Measurements from ENCODE around the gene ANG.
"Not testable (repeated sequence)": the region's sequence is repeated elsewhere in the genome, so short reads cannot be mapped to it uniquely, and the experiment has no call there.

The ANG gene

DNA sequence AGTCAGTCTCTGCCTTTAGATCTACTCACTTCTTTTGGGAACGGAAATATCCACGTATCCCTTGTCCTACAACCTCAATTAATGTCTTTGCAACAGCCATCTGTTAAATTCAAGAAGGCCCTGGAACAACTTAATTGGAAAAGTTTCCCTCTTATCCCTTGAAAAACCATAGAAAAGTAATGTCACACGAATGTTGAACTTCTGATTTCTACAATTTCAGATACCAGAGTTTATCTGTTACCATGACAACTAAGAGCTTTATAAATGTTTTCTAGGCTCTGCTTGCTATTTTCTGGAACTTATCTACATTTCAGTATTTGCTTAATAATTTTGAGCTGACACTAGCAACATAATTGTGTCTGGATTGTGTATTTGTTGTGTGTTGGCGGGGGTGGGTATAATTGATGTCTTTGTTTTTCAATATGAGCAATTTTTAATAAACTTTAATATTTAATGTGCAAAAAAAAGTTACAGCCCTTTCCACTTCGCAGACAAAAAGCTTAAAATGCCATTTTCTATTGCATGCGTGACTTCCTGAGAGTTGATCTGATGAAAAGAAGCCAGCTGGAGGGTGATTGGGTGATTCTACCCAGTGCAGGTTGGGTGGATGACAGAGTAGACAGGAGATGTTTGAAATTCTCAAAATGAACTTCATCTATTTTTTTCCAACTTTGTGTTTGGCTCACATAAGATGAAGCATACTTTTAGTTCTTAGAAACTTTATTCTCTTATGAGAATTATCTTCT lies 45.3 kb downstream of the ANG start:
- Histone ChIP-seq H3K27me3 (ENCODE audit: control insufficient read depth in 2 of 2, insufficient read depth in 2 of 2, low read length in 2 of 2) (no peaks in the 10 kb centered on the region), H3K4me1 (ENCODE audit: control insufficient read depth in 2 of 2, insufficient read depth in 2 of 2, low read length in 2 of 2) (peaks cover 0 to 2% of the 10 kb centered on the region in 2 donors), H3K4me3 (ENCODE audit: low read length in 2 of 2) (no peak overlapping the region), H3K36me3 (ENCODE audit: control insufficient read depth in 2 of 2, insufficient read depth in 2 of 2, low read length in 2 of 2) (no peaks in the 10 kb centered on the region), H3K9ac (ENCODE audit: low read depth in 1 of 2, low read length in 2 of 2) (no peak overlapping the region), H3K9me3 (ENCODE audit: control insufficient read depth in 2 of 2, low read length in 2 of 2) (no peaks in the 10 kb centered on the region), H3K27ac (ENCODE audit: low read depth in 2 of 2, low read length in 2 of 2) (no peak overlapping the region)

DNA sequence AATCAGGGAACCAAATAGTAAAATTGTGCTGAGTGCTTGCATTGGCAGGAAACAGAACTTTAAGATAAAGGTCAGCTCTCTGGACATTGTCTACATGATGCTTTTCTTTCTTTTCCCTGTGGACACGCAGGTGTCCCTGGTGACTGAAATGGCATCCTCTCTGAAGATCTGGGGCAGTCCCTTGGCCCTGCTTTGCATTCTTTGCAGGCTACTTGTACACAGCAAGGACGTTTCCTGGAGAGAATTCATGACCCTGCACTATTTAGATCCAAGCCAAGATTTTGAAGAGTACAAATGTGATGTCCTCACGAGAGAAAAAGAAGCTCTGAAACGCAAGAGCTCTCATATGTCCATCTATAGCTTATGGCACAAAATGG lies 45.9 kb downstream of the ANG start:
- H3K4me3 ChIP-seq (ENCODE audit: low read length in 2 of 2) = no peak overlapping the region

GRCh38 chr14:20738292-20738691 lies 49.7 kb downstream of the ANG start:
- not testable (repeated sequence) for H3K9me3 ChIP-seq (ENCODE audit: control insufficient read depth in 2 of 2, low read length in 2 of 2); H3K9ac ChIP-seq (ENCODE audit: low read depth in 1 of 2, low read length in 2 of 2); H3K4me1 ChIP-seq (ENCODE audit: control insufficient read depth in 2 of 2, insufficient read depth in 2 of 2, low read length in 2 of 2); H3K27me3 ChIP-seq (ENCODE audit: control insufficient read depth in 2 of 2, insufficient read depth in 2 of 2, low read length in 2 of 2); H3K4me3 ChIP-seq (ENCODE audit: low read length in 2 of 2); H3K36me3 ChIP-seq (ENCODE audit: control insufficient read depth in 2 of 2, insufficient read depth in 2 of 2, low read length in 2 of 2); H3K27ac ChIP-seq (ENCODE audit: low read depth in 2 of 2, low read length in 2 of 2)

More for the DNA sequence above, 45.9 kb downstream of the ANG start:
- no peak overlapping the region for H3K27ac ChIP-seq (ENCODE audit: low read depth in 2 of 2, low read length in 2 of 2)
- H3K27me3 ChIP-seq (ENCODE audit: control insufficient read depth in 2 of 2, insufficient read depth in 2 of 2, low read length in 2 of 2) = no peaks in the 10 kb centered on the region
- peaks cover 0 to 2% of the 10 kb centered on the region in 2 donors for H3K4me1 ChIP-seq (ENCODE audit: control insufficient read depth in 2 of 2, insufficient read depth in 2 of 2, low read length in 2 of 2)
- H3K36me3 ChIP-seq (ENCODE audit: control insufficient read depth in 2 of 2, insufficient read depth in 2 of 2, low read length in 2 of 2) = no peaks in the 10 kb centered on the region
- no peak overlapping the region for H3K9ac ChIP-seq (ENCODE audit: low read depth in 1 of 2, low read length in 2 of 2)
- no peaks in the 10 kb centered on the region for H3K9me3 ChIP-seq (ENCODE audit: control insufficient read depth in 2 of 2, low read length in 2 of 2)

GRCh38 chr14:20742132-20742531 lies 53.6 kb downstream of the ANG start:
- H3K9ac ChIP-seq (ENCODE audit: low read depth in 1 of 2, low read length in 2 of 2) = no peak overlapping the region
- no peaks in the 10 kb centered on the region for H3K9me3 ChIP-seq (ENCODE audit: control insufficient read depth in 2 of 2, low read length in 2 of 2)
- no peak overlapping the region for H3K4me3 ChIP-seq (ENCODE audit: low read length in 2 of 2)
- peaks cover 0 to under 1% of the 10 kb centered on the region in 2 donors for H3K4me1 ChIP-seq (ENCODE audit: control insufficient read depth in 2 of 2, insufficient read depth in 2 of 2, low read length in 2 of 2)
- H3K27ac ChIP-seq (ENCODE audit: low read depth in 2 of 2, low read length in 2 of 2) = no peak overlapping the region
- H3K27me3 ChIP-seq (ENCODE audit: control insufficient read depth in 2 of 2, insufficient read depth in 2 of 2, low read length in 2 of 2) = no peaks in the 10 kb centered on the region
- no peaks in the 10 kb centered on the region for H3K36me3 ChIP-seq (ENCODE audit: control insufficient read depth in 2 of 2, insufficient read depth in 2 of 2, low read length in 2 of 2)

DNA sequence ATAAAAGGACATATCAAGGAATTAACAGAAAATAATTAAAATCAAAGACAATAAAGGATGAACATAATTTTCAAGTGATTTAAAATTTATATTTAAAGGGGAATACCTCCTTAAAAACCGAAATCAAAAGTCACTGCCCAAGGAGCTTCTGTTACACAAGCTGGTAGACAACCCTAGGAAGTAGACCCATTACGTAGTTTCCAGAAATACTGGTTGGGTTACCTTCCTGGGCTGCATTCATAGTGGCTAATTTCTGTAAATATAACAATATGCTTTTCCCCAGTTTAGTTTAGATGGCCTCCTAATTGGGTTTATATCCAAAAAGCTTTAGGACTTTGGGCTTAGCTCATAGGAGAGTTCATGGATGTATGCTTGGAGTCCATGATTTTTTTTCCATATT lies 55.0 kb downstream of the ANG start:
- H3K9me3 ChIP-seq (ENCODE audit: control insufficient read depth in 2 of 2, low read length in 2 of 2) = no peaks in the 10 kb centered on the region
- no peak overlapping the region for H3K4me3 ChIP-seq (ENCODE audit: low read length in 2 of 2)
- H3K27ac ChIP-seq (ENCODE audit: low read depth in 2 of 2, low read length in 2 of 2) = no peak overlapping the region
- no peak overlapping the region for H3K9ac ChIP-seq (ENCODE audit: low read depth in 1 of 2, low read length in 2 of 2)
- H3K4me1 ChIP-seq (ENCODE audit: control insufficient read depth in 2 of 2, insufficient read depth in 2 of 2, low read length in 2 of 2) = peaks cover 0 to 6% of the 10 kb centered on the region in 2 donors
- H3K36me3 ChIP-seq (ENCODE audit: control insufficient read depth in 2 of 2, insufficient read depth in 2 of 2, low read length in 2 of 2) = no peaks in the 10 kb centered on the region
- H3K27me3 ChIP-seq (ENCODE audit: control insufficient read depth in 2 of 2, insufficient read depth in 2 of 2, low read length in 2 of 2) = no peaks in the 10 kb centered on the region
